Neural progenitor cell (in vitro differentiated cells): Measurements from ENCODE around the gene COPS9. TPM values are rescaled to one million over a fixed set of nuclear protein-coding genes. Genes with fewer than 3 reads are reported as not detected.

ENCODE experiments used
- DNase-seq: peaks from one replicate; pipeline ENCODE4 v3.0.0-alpha.2; 2016; ENCODE audit warnings: low spot score
- H2AFZ ChIP-seq: fragments of 200-600 bp; sonication (generic); replicated peaks from 2 replicates; pipeline ENCODE4 v1.6.1; 2016; ENCODE audit warnings: antibody characterized with exemption
- H3F3A ChIP-seq: fragments of 200-600 bp; sonication (generic); 2 replicates; pipeline ENCODE4 v1.6.1; 2016; ENCODE audit warnings: antibody characterized with exemption, low read depth
- H3K27ac ChIP-seq: fragments of 200-600 bp; sonication (generic); 2 replicates; pipeline ENCODE4 v1.5.1; 2016; ENCODE audit warnings: mild to moderate bottlenecking
- H3K27me3 ChIP-seq: fragments of 200-600 bp; sonication (generic); 2 replicates; pipeline ENCODE4 v1.6.1; 2016; ENCODE audit warnings: mild to moderate bottlenecking, moderate library complexity
- H3K36me3 ChIP-seq: fragments of 200-600 bp; sonication (generic); 2 replicates; pipeline ENCODE4 v1.5.1; 2016
- H3K4me1 ChIP-seq: fragments of 200-600 bp; sonication (generic); 2 replicates; pipeline ENCODE4 v1.6.1; 2016; ENCODE audit warnings: mixed run types
- H3K4me2 ChIP-seq: fragments of 200-600 bp; sonication (generic); 2 replicates; pipeline ENCODE4 v1.6.1; 2016
- H3K4me3 ChIP-seq: fragments of 200-600 bp; sonication (generic); 2 replicates; pipeline ENCODE4 v1.5.1; 2016
- H3K79me2 ChIP-seq: fragments of 200-600 bp; sonication (generic); 2 replicates; pipeline ENCODE4 v1.6.1; 2016; ENCODE audit warnings: low read depth
- H3K9ac ChIP-seq: fragments of 200-600 bp; sonication (generic); 2 replicates; pipeline ENCODE4 v1.6.1; 2016
- H3K9me3 ChIP-seq: fragments of 200-600 bp; sonication (generic); 2 replicates; pipeline ENCODE4 v1.5.1; 2016; ENCODE audit warnings: low read depth
- H4K20me1 ChIP-seq: fragments of 200-600 bp; sonication (generic); 2 replicates; pipeline ENCODE4 v1.6.1; 2016; ENCODE audit warnings: low read depth
- H3K27ac Mint-ChIP-seq: 3 replicates; pipeline ENCODE4 v1.8.0; 2021; ENCODE audit warnings: mixed read lengths
- H3K27me3 Mint-ChIP-seq: 2 replicates; pipeline ENCODE4 v1.8.0; 2022; ENCODE audit warnings: low read depth, mild to moderate bottlenecking, inconsistent platforms, moderate library complexity, mixed read lengths; ENCODE audit not compliant: insufficient read depth
- H3K36me3 Mint-ChIP-seq: 3 replicates; pipeline ENCODE4 v1.8.0; 2021; ENCODE audit warnings: mixed read lengths
- H3K4me1 Mint-ChIP-seq: 3 replicates; pipeline ENCODE4 v1.8.0; 2021; ENCODE audit warnings: mixed read lengths
- H3K4me3 Mint-ChIP-seq: 3 replicates; pipeline ENCODE4 v1.8.0; 2021; ENCODE audit warnings: mild to moderate bottlenecking, moderate library complexity, mixed read lengths
- H3K9me3 Mint-ChIP-seq: 3 replicates; pipeline ENCODE4 v1.8.0; 2020; ENCODE audit warnings: mixed read lengths
- EZH2 ChIP-seq: fragments of 200-600 bp; sonication (generic); IDR thresholded peaks from 2 replicates; pipeline ENCODE4 v1.6.1; 2017; ENCODE audit warnings: antibody characterized with exemption, mild to moderate bottlenecking, moderate library complexity
- EZH2phosphoT487 ChIP-seq: fragments of 200-600 bp; sonication (generic); IDR thresholded peaks from 2 replicates; pipeline ENCODE4 v1.6.1; 2017; ENCODE audit warnings: antibody characterized with exemption
- total RNA-seq: library from RNA; depleted of rRNA; stranded (reverse); fragments of >200 nt; gene quantifications from 2 replicates; pipeline ENCODE4 v1.2.3, GENCODE V29; 2015; ENCODE audit warnings: low replicate concordance
- TF ChIP-seq, protein P1 (sequence below): fragments of 200-600 bp; sonication (generic); IDR thresholded peaks from 2 replicates; pipeline ENCODE4 v1.5.1; 2017; ENCODE audit warnings: antibody characterized with exemption, mild to moderate bottlenecking

The COPS9 gene
- total RNA-seq, 1 donor from 2014 or later = 83.9 TPM

DNA sequence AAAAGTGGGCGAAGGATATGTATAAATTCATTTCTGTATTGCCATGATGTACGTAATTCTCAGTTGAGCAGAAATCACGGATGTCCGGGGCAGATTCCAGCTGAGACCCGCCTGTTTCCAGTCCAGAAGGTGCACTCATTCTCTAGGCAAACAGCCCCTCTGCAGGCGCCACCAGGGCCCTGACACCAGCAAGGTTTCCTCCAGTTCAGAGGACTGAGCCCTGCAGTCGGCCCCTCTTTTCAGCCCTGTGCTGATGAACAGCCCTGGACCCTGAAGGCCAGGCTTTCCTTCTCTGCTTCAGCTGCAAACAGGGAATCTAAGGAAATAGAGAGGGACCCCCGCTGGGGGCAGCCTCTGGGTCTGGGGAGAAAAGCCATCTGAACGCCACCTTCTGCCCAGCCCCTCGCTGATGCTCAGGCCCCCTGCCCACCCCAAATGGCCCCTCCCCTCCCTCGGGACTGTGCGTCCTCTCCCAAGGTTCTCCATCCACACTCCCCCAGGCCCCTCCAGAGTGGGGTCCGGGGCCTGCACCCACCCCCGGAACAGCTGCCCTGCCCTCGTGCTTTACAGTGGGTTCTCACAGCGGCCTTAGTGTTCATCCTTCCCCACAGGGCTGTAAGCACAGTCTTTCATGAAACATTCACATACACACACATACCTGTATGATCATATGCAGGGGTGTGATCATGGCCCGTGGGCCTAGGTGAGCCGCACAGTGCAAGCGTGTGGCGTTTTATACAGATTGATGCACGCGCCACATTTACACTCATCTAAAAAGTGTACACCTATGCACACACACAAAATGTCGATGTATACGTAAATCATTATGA, 12.1 kb downstream of the COPS9 start:
- Histone ChIP-seq H3K27ac (no peak overlapping the region), H3K79me2 (no peaks in the 10 kb centered on the region), H2AFZ (no peak overlapping the region), H3F3A (no peaks in the 10 kb centered on the region), H3K27me3 (no peaks in the 10 kb centered on the region), H3K4me1 (no peaks in the 10 kb centered on the region), H3K9ac (no peak overlapping the region), H3K36me3 (no peaks in the 10 kb centered on the region), H3K4me2 (no peak overlapping the region), H3K9me3 (no peaks in the 10 kb centered on the region), H3K4me3 (no peak overlapping the region), H4K20me1 (no peaks in the 10 kb centered on the region)
- H3K27ac Mint-ChIP-seq = no peak overlapping the region
- no peaks in the 10 kb centered on the region for H3K9me3 Mint-ChIP-seq
- H3K36me3 Mint-ChIP-seq = peaks cover 11% of the 10 kb centered on the region
- no peaks in the 10 kb centered on the region for H3K4me1 Mint-ChIP-seq
- TF ChIP-seq, protein P1, sequence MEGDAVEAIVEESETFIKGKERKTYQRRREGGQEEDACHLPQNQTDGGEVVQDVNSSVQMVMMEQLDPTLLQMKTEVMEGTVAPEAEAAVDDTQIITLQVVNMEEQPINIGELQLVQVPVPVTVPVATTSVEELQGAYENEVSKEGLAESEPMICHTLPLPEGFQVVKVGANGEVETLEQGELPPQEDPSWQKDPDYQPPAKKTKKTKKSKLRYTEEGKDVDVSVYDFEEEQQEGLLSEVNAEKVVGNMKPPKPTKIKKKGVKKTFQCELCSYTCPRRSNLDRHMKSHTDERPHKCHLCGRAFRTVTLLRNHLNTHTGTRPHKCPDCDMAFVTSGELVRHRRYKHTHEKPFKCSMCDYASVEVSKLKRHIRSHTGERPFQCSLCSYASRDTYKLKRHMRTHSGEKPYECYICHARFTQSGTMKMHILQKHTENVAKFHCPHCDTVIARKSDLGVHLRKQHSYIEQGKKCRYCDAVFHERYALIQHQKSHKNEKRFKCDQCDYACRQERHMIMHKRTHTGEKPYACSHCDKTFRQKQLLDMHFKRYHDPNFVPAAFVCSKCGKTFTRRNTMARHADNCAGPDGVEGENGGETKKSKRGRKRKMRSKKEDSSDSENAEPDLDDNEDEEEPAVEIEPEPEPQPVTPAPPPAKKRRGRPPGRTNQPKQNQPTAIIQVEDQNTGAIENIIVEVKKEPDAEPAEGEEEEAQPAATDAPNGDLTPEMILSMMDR = no peak
- TF ChIP-seq EZH2phosphoT487 (no peak), EZH2 (no peak)
- H3K27me3 Mint-ChIP-seq = peaks cover 4% of the 10 kb centered on the region
- no peak overlapping the region for H3K4me3 Mint-ChIP-seq
- DNase-seq = no peak

DNA sequence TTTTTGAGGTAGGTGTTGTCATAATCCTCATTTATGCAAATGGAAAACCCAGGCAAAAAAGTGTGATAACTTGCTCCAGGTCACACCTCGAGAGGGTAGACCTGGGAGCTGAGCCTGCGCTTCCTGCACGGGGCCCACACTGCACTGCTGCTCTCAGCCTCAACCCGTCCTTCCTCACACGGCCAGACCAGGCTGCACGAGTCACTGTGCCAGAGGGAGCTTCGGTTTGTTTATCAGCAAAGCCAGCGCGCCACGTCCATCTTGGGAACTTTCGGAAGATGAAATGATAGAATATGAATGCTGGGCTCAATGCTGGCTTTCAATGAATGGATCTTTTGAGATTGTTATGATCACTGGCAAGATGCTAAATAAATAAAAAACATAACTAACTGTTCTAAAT, 14.4 kb downstream of the COPS9 start:
- no peak overlapping the region for H3K27ac ChIP-seq

DNA sequence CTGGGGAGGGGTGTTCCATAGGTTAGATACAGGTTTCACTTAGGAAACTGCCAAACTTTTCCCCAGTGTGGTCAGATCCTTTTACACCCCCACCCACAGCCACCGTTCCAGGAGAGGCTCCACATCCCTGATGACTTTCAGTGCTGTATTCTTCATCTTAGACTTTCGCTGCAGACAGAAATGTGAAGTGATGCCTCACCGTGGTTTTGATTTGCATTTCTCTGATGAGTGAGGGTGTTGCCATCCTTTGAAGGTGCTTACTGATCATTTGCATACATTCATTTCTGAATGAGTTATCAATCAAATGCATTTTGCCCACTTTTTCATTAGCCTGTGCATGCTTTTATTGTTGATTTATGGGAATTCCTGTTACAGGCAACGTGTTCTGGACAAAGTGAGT, 14.9 kb downstream of the COPS9 start:
- H3K9me3 ChIP-seq = no peaks in the 10 kb centered on the region

More for the DNA sequence above, 14.4 kb downstream of the COPS9 start:
- H3K27me3 Mint-ChIP-seq = peaks cover 2% of the 10 kb centered on the region
- no peak overlapping the region for H3K4me2 ChIP-seq
- H3K36me3 Mint-ChIP-seq = peaks cover 9% of the 10 kb centered on the region
- no peaks in the 10 kb centered on the region for H3F3A ChIP-seq
- no peaks in the 10 kb centered on the region for H3K9me3 ChIP-seq
- H3K27ac Mint-ChIP-seq = no peak overlapping the region
- no peaks in the 10 kb centered on the region for H3K36me3 ChIP-seq
- no peak overlapping the region for H3K4me3 Mint-ChIP-seq
- H4K20me1 ChIP-seq = no peaks in the 10 kb centered on the region
- H3K4me1 Mint-ChIP-seq = no peaks in the 10 kb centered on the region
- no peaks in the 10 kb centered on the region for H3K27me3 ChIP-seq
- no peak overlapping the region for H3K4me3 ChIP-seq
- DNase-seq = no peak
- TF ChIP-seq EZH2phosphoT487 = no peak
- TF ChIP-seq, protein P1 = no peak
- no peak for TF ChIP-seq EZH2
- no peak overlapping the region for H2AFZ ChIP-seq
- H3K79me2 ChIP-seq = no peaks in the 10 kb centered on the region
- H3K4me1 ChIP-seq = no peaks in the 10 kb centered on the region
- no peaks in the 10 kb centered on the region for H3K9me3 Mint-ChIP-seq
- H3K9ac ChIP-seq = no peak overlapping the region

More for the DNA sequence above, 14.9 kb downstream of the COPS9 start:
- Histone ChIP-seq H3K27me3 (no peaks in the 10 kb centered on the region), H3K27ac (no peak overlapping the region), H3F3A (no peaks in the 10 kb centered on the region), H3K4me2 (no peak overlapping the region), H3K4me3 (no peak overlapping the region), H3K36me3 (no peaks in the 10 kb centered on the region), H3K79me2 (no peaks in the 10 kb centered on the region), H4K20me1 (no peaks in the 10 kb centered on the region), H3K9ac (no peak overlapping the region), H2AFZ (no peak overlapping the region), H3K4me1 (no peaks in the 10 kb centered on the region)
- Mint-ChIP-seq H3K9me3 (peaks cover under 1% of the 10 kb centered on the region), H3K27me3 (peaks cover 2% of the 10 kb centered on the region), H3K36me3 (peaks cover 5% of the 10 kb centered on the region), H3K27ac (no peak overlapping the region), H3K4me1 (no peaks in the 10 kb centered on the region), H3K4me3 (no peak overlapping the region)
- TF ChIP-seq, protein P1 = no peak
- no peak for TF ChIP-seq EZH2
- TF ChIP-seq EZH2phosphoT487 = no peak
- no peak for DNase-seq
